Suppressor macrophage (primary cell): Measurements from ENCODE around the gene TCERG1L.
"Not testable (repeated sequence)": the region's sequence is repeated elsewhere in the genome, so short reads cannot be mapped to it uniquely, and the experiment has no call there.

Experiments used
- DNase-seq, 4 experiments: peaks; one replicate each; pipeline ENCODE4 v3.0.0-alpha.2; 2020 to 2022

Gene TCERG1L

GRCh38 chr10:131248376-131249165 is 63.0 kb downstream of the TCERG1L start:
- no peak for DNase-seq

GRCh38 chr10:131247873-131248272 is 63.6 kb downstream of the TCERG1L start:
- no peak for DNase-seq

- DNase-seq = no peak
Observed at GRCh38 chr10:131246775-131247174, 64.7 kb downstream of the TCERG1L start.

- DNase-seq = no peak
Observed at GRCh38 chr10:131246089-131246488, 65.4 kb downstream of the TCERG1L start.

- DNase-seq = peak in 3 of 4 experiments; percentile 6 to 18 (median 9)
Observed at GRCh38 chr10:131245475-131246059, 66.0 kb downstream of the TCERG1L start.

- no peak for DNase-seq
Observed at GRCh38 chr10:131244836-131245235, 66.7 kb downstream of the TCERG1L start.

GRCh38 chr10:131243076-131243475 is 68.4 kb downstream of the TCERG1L start:
- no peak for DNase-seq

- DNase-seq = peak in 3 of 4 experiments; percentile 12 to 54 (median 35)
Observed at GRCh38 chr10:131242007-131242406, 69.5 kb downstream of the TCERG1L start.

GRCh38 chr10:131240691-131241090 is 70.8 kb downstream of the TCERG1L start:
- DNase-seq = no peak

- no peak for DNase-seq
Observed at GRCh38 chr10:131239926-131240325, 71.6 kb downstream of the TCERG1L start.

- DNase-seq = no peak
Observed at GRCh38 chr10:131239450-131239849, 72.1 kb downstream of the TCERG1L start.

- no peak for DNase-seq
Observed at GRCh38 chr10:131238669-131239280, 72.7 kb downstream of the TCERG1L start.

GRCh38 chr10:131237991-131238651 is 73.4 kb downstream of the TCERG1L start:
- DNase-seq = no peak

- not testable (repeated sequence) for DNase-seq
Observed at GRCh38 chr10:131234606-131235005, 76.9 kb downstream of the TCERG1L start.

GRCh38 chr10:131233611-131234258 is 77.8 kb downstream of the TCERG1L start:
- peak in 3 of 4 experiments; percentile 6 to 15 (median 13) for DNase-seq

GRCh38 chr10:131231965-131232541 is 79.5 kb downstream of the TCERG1L start:
- no peak for DNase-seq

GRCh38 chr10:131231323-131231964 is 80.1 kb downstream of the TCERG1L start:
- no peak for DNase-seq

GRCh38 chr10:131230641-131231322 is 80.7 kb downstream of the TCERG1L start:
- no peak for DNase-seq

- DNase-seq = no peak
Observed at GRCh38 chr10:131230166-131230565, 81.4 kb downstream of the TCERG1L start.

- DNase-seq = no peak
Observed at GRCh38 chr10:131227163-131227740, 84.3 kb downstream of the TCERG1L start.
